COR-L47 (cell line): ENCODE data around the gene CDK18.

ENCODE experiments used
- DNase-seq: peaks from one replicate; lab custom pipeline; 2025; lab: John Stamatoyannopoulos, UW

CDK18 gene

GRCh38 chr1:205523891-205524793 lies 19.7 kb downstream of the CDK18 start:
- peak; percentile 80 for DNase-seq

GRCh38 chr1:205524794-205525101 lies 20.3 kb downstream of the CDK18 start:
- DNase-seq = no peak

- no peak for DNase-seq
Measured at GRCh38 chr1:205525495-205526285, 21.2 kb downstream of the CDK18 start.

GRCh38 chr1:205526431-205526830 lies 22.0 kb downstream of the CDK18 start:
- no peak for DNase-seq

- DNase-seq = no peak
Measured at GRCh38 chr1:205527931-205528330, 23.5 kb downstream of the CDK18 start.

- DNase-seq = no peak
Measured at GRCh38 chr1:205528446-205528886, 24.0 kb downstream of the CDK18 start.

GRCh38 chr1:205528887-205529825 lies 24.7 kb downstream of the CDK18 start:
- peak; percentile 81 for DNase-seq

- DNase-seq = no peak
Measured at GRCh38 chr1:205530116-205530515, 25.6 kb downstream of the CDK18 start.

GRCh38 chr1:205531191-205532025 lies 26.9 kb downstream of the CDK18 start:
- DNase-seq = no peak

GRCh38 chr1:205532026-205532898 lies 27.8 kb downstream of the CDK18 start:
- DNase-seq = no peak

GRCh38 chr1:205532996-205533735 lies 28.7 kb downstream of the CDK18 start:
- no peak for DNase-seq

- no peak for DNase-seq
Measured at GRCh38 chr1:205533748-205534443, 29.4 kb downstream of the CDK18 start.

GRCh38 chr1:205534444-205534985 lies 30.0 kb downstream of the CDK18 start:
- no peak for DNase-seq

- DNase-seq = no peak
Measured at GRCh38 chr1:205535096-205535495, 30.6 kb downstream of the CDK18 start.

- DNase-seq = no peak
Measured at GRCh38 chr1:205535866-205536758, 31.6 kb downstream of the CDK18 start.

GRCh38 chr1:205536759-205537361 lies 32.4 kb downstream of the CDK18 start:
- DNase-seq = no peak
